Measurements from ENCODE around the gene PON1. TPM values are rescaled to one million over a fixed set of nuclear protein-coding genes. Genes with fewer than 3 reads are reported as not detected.

Gene PON1
- total and polyA plus RNA-seq, 2 experiments from 2014 or later: 0.69 to 1.2 TPM

DNA sequence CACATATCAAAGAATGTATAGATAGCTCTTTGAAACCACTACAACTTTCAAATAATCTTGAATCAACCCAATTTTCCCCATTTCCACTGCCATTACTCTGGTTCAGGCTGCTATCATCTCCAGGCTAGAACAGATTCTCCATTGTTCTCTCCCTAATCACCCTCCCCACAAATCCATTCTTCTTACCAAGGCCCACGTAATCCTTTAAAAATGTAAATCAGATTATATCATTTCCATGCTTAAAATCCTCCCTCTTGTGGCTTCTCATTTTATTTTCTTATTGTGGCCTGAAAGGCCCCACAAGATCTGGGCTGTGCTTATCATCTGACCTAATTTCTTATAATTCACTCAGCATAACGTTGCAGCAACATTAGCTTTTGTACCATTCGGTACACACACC, 3.0 kb upstream of the PON1 start (continued):
- TF ChIP-seq, protein P1, sequence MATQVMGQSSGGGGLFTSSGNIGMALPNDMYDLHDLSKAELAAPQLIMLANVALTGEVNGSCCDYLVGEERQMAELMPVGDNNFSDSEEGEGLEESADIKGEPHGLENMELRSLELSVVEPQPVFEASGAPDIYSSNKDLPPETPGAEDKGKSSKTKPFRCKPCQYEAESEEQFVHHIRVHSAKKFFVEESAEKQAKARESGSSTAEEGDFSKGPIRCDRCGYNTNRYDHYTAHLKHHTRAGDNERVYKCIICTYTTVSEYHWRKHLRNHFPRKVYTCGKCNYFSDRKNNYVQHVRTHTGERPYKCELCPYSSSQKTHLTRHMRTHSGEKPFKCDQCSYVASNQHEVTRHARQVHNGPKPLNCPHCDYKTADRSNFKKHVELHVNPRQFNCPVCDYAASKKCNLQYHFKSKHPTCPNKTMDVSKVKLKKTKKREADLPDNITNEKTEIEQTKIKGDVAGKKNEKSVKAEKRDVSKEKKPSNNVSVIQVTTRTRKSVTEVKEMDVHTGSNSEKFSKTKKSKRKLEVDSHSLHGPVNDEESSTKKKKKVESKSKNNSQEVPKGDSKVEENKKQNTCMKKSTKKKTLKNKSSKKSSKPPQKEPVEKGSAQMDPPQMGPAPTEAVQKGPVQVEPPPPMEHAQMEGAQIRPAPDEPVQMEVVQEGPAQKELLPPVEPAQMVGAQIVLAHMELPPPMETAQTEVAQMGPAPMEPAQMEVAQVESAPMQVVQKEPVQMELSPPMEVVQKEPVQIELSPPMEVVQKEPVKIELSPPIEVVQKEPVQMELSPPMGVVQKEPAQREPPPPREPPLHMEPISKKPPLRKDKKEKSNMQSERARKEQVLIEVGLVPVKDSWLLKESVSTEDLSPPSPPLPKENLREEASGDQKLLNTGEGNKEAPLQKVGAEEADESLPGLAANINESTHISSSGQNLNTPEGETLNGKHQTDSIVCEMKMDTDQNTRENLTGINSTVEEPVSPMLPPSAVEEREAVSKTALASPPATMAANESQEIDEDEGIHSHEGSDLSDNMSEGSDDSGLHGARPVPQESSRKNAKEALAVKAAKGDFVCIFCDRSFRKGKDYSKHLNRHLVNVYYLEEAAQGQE (IDR thresholded peaks at IDR 0.05; ENCODE audit: unreplicated experiment): no peak
- no peak for TF ChIP-seq CREB1 (CRISPR knock-in tag; IDR thresholded peaks at IDR 0.05; ENCODE audit: low read depth)
- no peak for TF ChIP-seq ZNF331 (CRISPR knock-in tag; IDR thresholded peaks at IDR 0.05; ENCODE audit: low read depth)

DNA sequence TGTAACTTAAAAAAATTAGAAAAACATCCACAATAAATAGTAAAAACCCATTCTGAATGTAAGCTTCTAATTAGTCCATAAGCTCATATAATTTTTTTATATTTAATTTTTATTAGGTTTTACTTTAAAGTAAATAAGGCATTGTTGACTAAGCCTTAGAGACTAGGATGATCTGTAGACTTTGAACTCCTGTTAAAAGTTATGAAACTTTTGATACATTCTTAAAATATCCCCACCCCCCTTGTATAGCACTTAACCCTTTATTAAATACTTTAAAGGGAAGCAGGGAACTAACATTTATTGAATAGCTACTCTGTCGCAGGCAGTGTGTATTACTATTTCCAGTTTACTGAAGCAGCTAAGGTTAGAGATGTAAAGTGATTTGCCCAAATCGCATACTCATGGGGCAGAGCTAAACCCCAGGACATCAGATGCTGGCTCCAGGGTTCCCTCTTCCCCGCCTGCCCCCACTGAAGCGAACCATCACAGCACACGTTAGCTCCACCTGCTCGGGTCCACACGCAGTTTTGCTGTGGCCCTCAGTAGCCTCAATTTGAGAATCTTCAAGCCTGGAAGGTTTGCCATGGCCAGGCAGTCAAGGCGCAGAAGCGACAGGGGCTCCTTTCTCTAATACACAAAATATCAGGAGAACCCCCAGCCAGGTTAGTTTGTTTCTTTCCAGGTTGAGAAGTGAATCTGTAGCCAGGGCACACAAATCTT, 762 bp downstream of the PON1 start:
- no peaks in the 10 kb centered on the region; the same call in 1 of the 2 replicates for H3K4me1 ChIP-seq (ENCODE audit: insufficient read depth)
- H3K9me3 Mint-ChIP-seq: no peaks in the 10 kb centered on the region; the same call in 2 of the 3 replicates
- no peaks in the 10 kb centered on the region for H3K36me3 Mint-ChIP-seq (ENCODE audit: low read depth)
- H3K4me1 Mint-ChIP-seq: peaks cover 2% of the 10 kb centered on the region; the same call in 2 of the 3 replicates
- no peaks in the 10 kb centered on the region for H3F3A ChIP-seq (replicated peaks; ENCODE audit: low read depth)
- H3K27ac ChIP-seq (ENCODE audit: low read depth): no peak overlapping the region
- H3K27ac Mint-ChIP-seq: no peak overlapping the region
- ATAC-seq (peak; percentile 51), DNase-seq (ENCODE audit: low spot score) (no peak)
- H3K4me3 Mint-ChIP-seq: no peak overlapping the region
- 0 out of 2 replicates have a peak, but pooled peaks cover 4% of the 10 kb centered on the region for H3K9me2 ChIP-seq (ENCODE audit: insufficient read depth)
- H2AFZ ChIP-seq: peak overlapping the region; percentile 97
- peaks cover 9% of the 10 kb centered on the region; the same call in 1 of the 2 replicates for H3K27me3 ChIP-seq (ENCODE audit: insufficient read depth)
- H3K36me3 ChIP-seq (ENCODE audit: insufficient read depth): no peaks in the 10 kb centered on the region
- H3K27me3 Mint-ChIP-seq (ENCODE audit: insufficient read depth, low read depth, poor library complexity): peaks cover 3% of the 10 kb centered on the region
- no peaks in the 10 kb centered on the region for H4K20me1 ChIP-seq (replicated peaks; ENCODE audit: insufficient read depth)
- peak overlapping the region; percentile 51 for H3K4me3 ChIP-seq
- H3K4me2 ChIP-seq: peak overlapping the region; percentile 78
- no peaks in the 10 kb centered on the region for H3K79me2 ChIP-seq (replicated peaks; ENCODE audit: insufficient read depth)
- TF ChIP-seq CREB1 (CRISPR knock-in tag; IDR thresholded peaks at IDR 0.05; ENCODE audit: low read depth) (no peak), ZNF331 (CRISPR knock-in tag; IDR thresholded peaks at IDR 0.05; ENCODE audit: low read depth) (no peak), JUNB (IDR thresholded peaks at IDR 0.05; ENCODE audit: unreplicated experiment) (no peak), EZH2 (IDR thresholded peaks at IDR 0.05; ENCODE audit: low read depth, unreplicated experiment) (no peak), ZNF114 (CRISPR knock-in tag; IDR thresholded peaks at IDR 0.05) (no peak), STAT1 (IDR thresholded peaks at IDR 0.05; ENCODE audit: unreplicated experiment) (no peak)
- TF ChIP-seq, protein P2, sequence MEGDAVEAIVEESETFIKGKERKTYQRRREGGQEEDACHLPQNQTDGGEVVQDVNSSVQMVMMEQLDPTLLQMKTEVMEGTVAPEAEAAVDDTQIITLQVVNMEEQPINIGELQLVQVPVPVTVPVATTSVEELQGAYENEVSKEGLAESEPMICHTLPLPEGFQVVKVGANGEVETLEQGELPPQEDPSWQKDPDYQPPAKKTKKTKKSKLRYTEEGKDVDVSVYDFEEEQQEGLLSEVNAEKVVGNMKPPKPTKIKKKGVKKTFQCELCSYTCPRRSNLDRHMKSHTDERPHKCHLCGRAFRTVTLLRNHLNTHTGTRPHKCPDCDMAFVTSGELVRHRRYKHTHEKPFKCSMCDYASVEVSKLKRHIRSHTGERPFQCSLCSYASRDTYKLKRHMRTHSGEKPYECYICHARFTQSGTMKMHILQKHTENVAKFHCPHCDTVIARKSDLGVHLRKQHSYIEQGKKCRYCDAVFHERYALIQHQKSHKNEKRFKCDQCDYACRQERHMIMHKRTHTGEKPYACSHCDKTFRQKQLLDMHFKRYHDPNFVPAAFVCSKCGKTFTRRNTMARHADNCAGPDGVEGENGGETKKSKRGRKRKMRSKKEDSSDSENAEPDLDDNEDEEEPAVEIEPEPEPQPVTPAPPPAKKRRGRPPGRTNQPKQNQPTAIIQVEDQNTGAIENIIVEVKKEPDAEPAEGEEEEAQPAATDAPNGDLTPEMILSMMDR (conservative IDR thresholded peaks at IDR 0.05; ENCODE audit: low read depth in 2 of 2): no peak
- TF ChIP-seq, protein P3, sequence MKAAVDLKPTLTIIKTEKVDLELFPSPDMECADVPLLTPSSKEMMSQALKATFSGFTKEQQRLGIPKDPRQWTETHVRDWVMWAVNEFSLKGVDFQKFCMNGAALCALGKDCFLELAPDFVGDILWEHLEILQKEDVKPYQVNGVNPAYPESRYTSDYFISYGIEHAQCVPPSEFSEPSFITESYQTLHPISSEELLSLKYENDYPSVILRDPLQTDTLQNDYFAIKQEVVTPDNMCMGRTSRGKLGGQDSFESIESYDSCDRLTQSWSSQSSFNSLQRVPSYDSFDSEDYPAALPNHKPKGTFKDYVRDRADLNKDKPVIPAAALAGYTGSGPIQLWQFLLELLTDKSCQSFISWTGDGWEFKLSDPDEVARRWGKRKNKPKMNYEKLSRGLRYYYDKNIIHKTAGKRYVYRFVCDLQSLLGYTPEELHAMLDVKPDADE (IDR thresholded peaks at IDR 0.05): no peak
